ENCODE data around the gene ELOVL6. TPM values are rescaled to one million over a fixed set of nuclear protein-coding genes. Genes with fewer than 3 reads are reported as not detected.

Gene ELOVL6
- total RNA-seq, 1 experiment from 2014 or later = 38.7 TPM

DNA sequence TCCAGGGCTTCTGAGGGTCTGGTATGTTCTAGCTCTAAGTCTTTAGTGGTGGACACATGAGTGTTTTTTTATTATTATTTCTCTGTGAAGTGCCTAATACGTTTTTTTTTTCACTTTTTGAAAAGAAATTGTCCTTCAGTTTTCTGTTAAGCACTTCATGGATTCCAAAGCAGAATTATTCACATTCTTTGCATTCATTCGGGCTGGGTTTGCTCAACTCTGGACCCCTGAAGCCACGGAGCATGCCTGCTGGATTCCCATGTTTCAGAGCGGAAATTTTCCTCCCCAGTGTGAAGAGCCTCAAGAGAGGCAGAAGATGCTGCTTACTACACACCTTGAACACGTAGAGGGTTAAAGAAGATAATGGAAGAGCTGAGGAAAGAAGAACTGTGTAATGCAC, 178.3 kb downstream of the ELOVL6 start (continued):
- TF ChIP-seq, protein P1, sequence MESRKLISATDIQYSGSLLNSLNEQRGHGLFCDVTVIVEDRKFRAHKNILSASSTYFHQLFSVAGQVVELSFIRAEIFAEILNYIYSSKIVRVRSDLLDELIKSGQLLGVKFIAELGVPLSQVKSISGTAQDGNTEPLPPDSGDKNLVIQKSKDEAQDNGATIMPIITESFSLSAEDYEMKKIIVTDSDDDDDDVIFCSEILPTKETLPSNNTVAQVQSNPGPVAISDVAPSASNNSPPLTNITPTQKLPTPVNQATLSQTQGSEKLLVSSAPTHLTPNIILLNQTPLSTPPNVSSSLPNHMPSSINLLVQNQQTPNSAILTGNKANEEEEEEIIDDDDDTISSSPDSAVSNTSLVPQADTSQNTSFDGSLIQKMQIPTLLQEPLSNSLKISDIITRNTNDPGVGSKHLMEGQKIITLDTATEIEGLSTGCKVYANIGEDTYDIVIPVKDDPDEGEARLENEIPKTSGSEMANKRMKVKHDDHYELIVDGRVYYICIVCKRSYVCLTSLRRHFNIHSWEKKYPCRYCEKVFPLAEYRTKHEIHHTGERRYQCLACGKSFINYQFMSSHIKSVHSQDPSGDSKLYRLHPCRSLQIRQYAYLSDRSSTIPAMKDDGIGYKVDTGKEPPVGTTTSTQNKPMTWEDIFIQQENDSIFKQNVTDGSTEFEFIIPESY (IDR thresholded peaks at IDR 0.05; ENCODE audit: extremely low read depth, insufficient replicate concordance, low read length) = no peak

DNA sequence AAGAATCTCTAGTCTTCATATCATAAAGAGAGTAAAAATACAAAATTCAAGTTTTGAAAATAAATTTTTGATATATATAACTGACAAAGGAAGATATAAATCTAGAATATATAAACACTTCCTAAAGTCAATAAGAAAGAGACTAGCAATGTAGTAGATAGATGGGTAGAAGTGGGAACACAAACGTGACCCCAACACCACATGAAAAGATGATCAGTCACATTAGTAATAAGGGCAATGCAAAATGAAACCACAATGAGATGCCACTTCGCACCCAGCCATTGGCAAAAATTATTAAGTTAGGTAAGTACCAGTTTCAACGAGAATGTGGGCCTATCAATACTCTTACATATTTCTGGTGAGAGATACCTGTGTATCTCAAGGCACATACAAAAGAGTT, 179.3 kb downstream of the ELOVL6 start:
- no peaks in the 10 kb centered on the region for H4K20me1 ChIP-seq (ENCODE audit: insufficient read depth)
- H3K79me2 ChIP-seq (ENCODE audit: insufficient read depth, low read length) = no peaks in the 10 kb centered on the region
- no peak for DNase-seq (ENCODE audit: low read depth, low spot score)
- RAD21 ChIA-PET (ENCODE audit: low non-redundant PET in 1 of 2, low total read pairs in 2 of 2, uncharacterized antibody in 2 of 2, unreplicated experiment in 2 of 2) = no interaction called here
- no TSS peak for BruUV-seq (replicated peaks)
- H3K4me2 ChIP-seq (ENCODE audit: low read length) = no peak overlapping the region
- H3K36me3 ChIP-seq (ENCODE audit: control insufficient read depth in 1 of 2, insufficient read depth in 2 of 2, low read length in 2 of 2) = no peaks in the 10 kb centered on the region
- H3K9me2 ChIP-seq (ENCODE audit: insufficient read depth) = no peaks in the 10 kb centered on the region
- H3K4me3 ChIP-seq (replicated peaks in 1 of 2; ENCODE audit: low read depth in 1 of 2, low read length in 2 of 2) = no peak overlapping the region
- H3K27ac ChIP-seq (ENCODE audit: low read depth, low read length) = no peak overlapping the region
- no peak overlapping the region for H2AFZ ChIP-seq (ENCODE audit: low read depth, low read length, poor library complexity, severe bottlenecking)
- POLR2A ChIA-PET = no interaction called here
- H3K9me3 ChIP-seq (ENCODE audit: control insufficient read depth in 1 of 2, insufficient read depth in 1 of 2, low read depth in 1 of 2, low read length in 2 of 2) = no peaks in the 10 kb centered on the region
- H3K4me1 ChIP-seq (ENCODE audit: control insufficient read depth in 1 of 2, insufficient read depth in 2 of 2, low read length in 2 of 2) = no peaks in the 10 kb centered on the region
- H3K27me3 ChIP-seq (ENCODE audit: insufficient read depth, low read length) = no peaks in the 10 kb centered on the region
- ATAC-seq = no peak
- H3K9ac ChIP-seq (ENCODE audit: low read length) = no peak overlapping the region
- CTCF ChIA-PET = interaction anchor here (1.3 kb wide), 1 partner anchor 491 kb away, joined by 3 read pairs; no protein-coding TSS in a partner anchor
- intact Hi-C loops (cut with micrococcal nuclease) = no loop called here
- TF ChIP-seq POLR2AphosphoS5 (IDR thresholded peaks at IDR 0.05; ENCODE audit: low read depth, low read length) (no peak), CBX3 (IDR thresholded peaks at IDR 0.05; ENCODE audit: low read depth) (no peak), ELF1 (IDR thresholded peaks at IDR 0.05; ENCODE audit: borderline replicate concordance, low read depth) (no peak), CEBPB (IDR thresholded peaks at IDR 0.05; ENCODE audit: low read depth) (no peak), ZFX (IDR thresholded peaks at IDR 0.05) (no peak), SIN3A (IDR thresholded peaks at IDR 0.05; ENCODE audit: low read depth) (no peak), ZNF274 (IDR thresholded peaks at IDR 0.05; ENCODE audit: low read depth, low read length) (no peak), EZH2phosphoT487 (IDR thresholded peaks at IDR 0.05; ENCODE audit: borderline replicate concordance) (no peak), SRF (IDR thresholded peaks at IDR 0.05; ENCODE audit: low read depth) (no peak), FOSL1 (IDR thresholded peaks at IDR 0.05; ENCODE audit: low read depth) (no peak), EZH2 (IDR thresholded peaks at IDR 0.05) (no peak), TCF7L2 (IDR thresholded peaks at IDR 0.05; ENCODE audit: borderline replicate concordance, extremely low read depth, insufficient read depth, insufficient read length) (no peak)
- TF ChIP-seq, protein P2, sequence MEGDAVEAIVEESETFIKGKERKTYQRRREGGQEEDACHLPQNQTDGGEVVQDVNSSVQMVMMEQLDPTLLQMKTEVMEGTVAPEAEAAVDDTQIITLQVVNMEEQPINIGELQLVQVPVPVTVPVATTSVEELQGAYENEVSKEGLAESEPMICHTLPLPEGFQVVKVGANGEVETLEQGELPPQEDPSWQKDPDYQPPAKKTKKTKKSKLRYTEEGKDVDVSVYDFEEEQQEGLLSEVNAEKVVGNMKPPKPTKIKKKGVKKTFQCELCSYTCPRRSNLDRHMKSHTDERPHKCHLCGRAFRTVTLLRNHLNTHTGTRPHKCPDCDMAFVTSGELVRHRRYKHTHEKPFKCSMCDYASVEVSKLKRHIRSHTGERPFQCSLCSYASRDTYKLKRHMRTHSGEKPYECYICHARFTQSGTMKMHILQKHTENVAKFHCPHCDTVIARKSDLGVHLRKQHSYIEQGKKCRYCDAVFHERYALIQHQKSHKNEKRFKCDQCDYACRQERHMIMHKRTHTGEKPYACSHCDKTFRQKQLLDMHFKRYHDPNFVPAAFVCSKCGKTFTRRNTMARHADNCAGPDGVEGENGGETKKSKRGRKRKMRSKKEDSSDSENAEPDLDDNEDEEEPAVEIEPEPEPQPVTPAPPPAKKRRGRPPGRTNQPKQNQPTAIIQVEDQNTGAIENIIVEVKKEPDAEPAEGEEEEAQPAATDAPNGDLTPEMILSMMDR (IDR thresholded peaks at IDR 0.05 in 2 of 3, conservative IDR thresholded peaks at IDR 0.05 in 1 of 3; ENCODE audit: borderline replicate concordance in 1 of 3, insufficient read depth in 1 of 3, low read depth in 2 of 3, low read length in 2 of 3) = no peak
- TF ChIP-seq, protein P3, sequence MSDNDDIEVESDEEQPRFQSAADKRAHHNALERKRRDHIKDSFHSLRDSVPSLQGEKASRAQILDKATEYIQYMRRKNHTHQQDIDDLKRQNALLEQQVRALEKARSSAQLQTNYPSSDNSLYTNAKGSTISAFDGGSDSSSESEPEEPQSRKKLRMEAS (IDR thresholded peaks at IDR 0.05) = no peak
- TF ChIP-seq, protein P4, sequence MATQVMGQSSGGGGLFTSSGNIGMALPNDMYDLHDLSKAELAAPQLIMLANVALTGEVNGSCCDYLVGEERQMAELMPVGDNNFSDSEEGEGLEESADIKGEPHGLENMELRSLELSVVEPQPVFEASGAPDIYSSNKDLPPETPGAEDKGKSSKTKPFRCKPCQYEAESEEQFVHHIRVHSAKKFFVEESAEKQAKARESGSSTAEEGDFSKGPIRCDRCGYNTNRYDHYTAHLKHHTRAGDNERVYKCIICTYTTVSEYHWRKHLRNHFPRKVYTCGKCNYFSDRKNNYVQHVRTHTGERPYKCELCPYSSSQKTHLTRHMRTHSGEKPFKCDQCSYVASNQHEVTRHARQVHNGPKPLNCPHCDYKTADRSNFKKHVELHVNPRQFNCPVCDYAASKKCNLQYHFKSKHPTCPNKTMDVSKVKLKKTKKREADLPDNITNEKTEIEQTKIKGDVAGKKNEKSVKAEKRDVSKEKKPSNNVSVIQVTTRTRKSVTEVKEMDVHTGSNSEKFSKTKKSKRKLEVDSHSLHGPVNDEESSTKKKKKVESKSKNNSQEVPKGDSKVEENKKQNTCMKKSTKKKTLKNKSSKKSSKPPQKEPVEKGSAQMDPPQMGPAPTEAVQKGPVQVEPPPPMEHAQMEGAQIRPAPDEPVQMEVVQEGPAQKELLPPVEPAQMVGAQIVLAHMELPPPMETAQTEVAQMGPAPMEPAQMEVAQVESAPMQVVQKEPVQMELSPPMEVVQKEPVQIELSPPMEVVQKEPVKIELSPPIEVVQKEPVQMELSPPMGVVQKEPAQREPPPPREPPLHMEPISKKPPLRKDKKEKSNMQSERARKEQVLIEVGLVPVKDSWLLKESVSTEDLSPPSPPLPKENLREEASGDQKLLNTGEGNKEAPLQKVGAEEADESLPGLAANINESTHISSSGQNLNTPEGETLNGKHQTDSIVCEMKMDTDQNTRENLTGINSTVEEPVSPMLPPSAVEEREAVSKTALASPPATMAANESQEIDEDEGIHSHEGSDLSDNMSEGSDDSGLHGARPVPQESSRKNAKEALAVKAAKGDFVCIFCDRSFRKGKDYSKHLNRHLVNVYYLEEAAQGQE (IDR thresholded peaks at IDR 0.05; ENCODE audit: low read depth) = no peak
- TF ChIP-seq, protein P5, sequence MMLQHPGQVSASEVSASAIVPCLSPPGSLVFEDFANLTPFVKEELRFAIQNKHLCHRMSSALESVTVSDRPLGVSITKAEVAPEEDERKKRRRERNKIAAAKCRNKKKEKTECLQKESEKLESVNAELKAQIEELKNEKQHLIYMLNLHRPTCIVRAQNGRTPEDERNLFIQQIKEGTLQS (IDR thresholded peaks at IDR 0.05) = no peak
